Karpas-422 (cell line): ENCODE data around the gene L3MBTL4. TPM values are rescaled to one million over a fixed set of nuclear protein-coding genes. Genes with fewer than 3 reads are reported as not detected.
A peak's percentile ranks its signal among the peaks of the same experiment; 100 is the strongest.

Experiments
- DNase-seq: peaks from one replicate; pipeline ENCODE4 v3.0.0-alpha.2; 2015
- H2AFZ ChIP-seq: fragments of 200-600 bp; sonication (generic); 2 replicates; pipeline ENCODE4 v1.6.1; 2014; ENCODE audit warnings: antibody characterized with exemption, low read length, mixed read lengths
- H3K27ac ChIP-seq: fragments of 200-600 bp; sonication (generic); 2 replicates; pipeline ENCODE4 v1.5.1; 2014; ENCODE audit warnings: mild to moderate bottlenecking, low read length, moderate library complexity
- H3K27me3 ChIP-seq: fragments of 200-600 bp; sonication (generic); 2 replicates; pipeline ENCODE4 v1.6.1; 2014; ENCODE audit warnings: low read length, mixed read lengths
- H3K36me3 ChIP-seq: fragments of 200-600 bp; sonication (generic); 2 replicates; pipeline ENCODE4 v1.6.1; 2014; ENCODE audit warnings: low read length, mixed read lengths; ENCODE audit not compliant: insufficient read depth
- H3K4me1 ChIP-seq: fragments of 200-600 bp; sonication (generic); 2 replicates; pipeline ENCODE4 v1.6.1; 2014; ENCODE audit warnings: mild to moderate bottlenecking, low read length, mixed read lengths
- H3K4me2 ChIP-seq: fragments of 200-600 bp; sonication (generic); 2 replicates; pipeline ENCODE4 v1.6.1; 2014; ENCODE audit warnings: low read length, low read depth, mild to moderate bottlenecking; ENCODE audit not compliant: poor library complexity, severe bottlenecking
- H3K4me3 ChIP-seq: fragments of 200-600 bp; sonication (generic); 2 replicates; pipeline ENCODE4 v1.5.1; 2014; ENCODE audit warnings: mild to moderate bottlenecking, antibody characterized with exemption, low read length, mixed read lengths
- H3K79me2 ChIP-seq: fragments of 200-600 bp; sonication (generic); 2 replicates; pipeline ENCODE4 v1.6.1; 2014; ENCODE audit warnings: mild to moderate bottlenecking, low read length, mixed read lengths
- H3K9ac ChIP-seq: fragments of 200-600 bp; sonication (generic); 2 replicates; pipeline ENCODE4 v1.6.0; 2014; ENCODE audit warnings: low read length
- H3K9me2 ChIP-seq: fragments of 200-600 bp; sonication (generic), shearing (Covaris generic); replicated peaks from 2 replicates; pipeline ENCODE4 v1.6.0; 2014; ENCODE audit warnings: mild to moderate bottlenecking, low read length, moderate library complexity; ENCODE audit not compliant: insufficient read depth
- H3K9me3 ChIP-seq: fragments of 300-700, 200-600 bp; sonication (generic); 2 replicates; pipeline ENCODE4 v1.6.1; 2014; ENCODE audit warnings: low read length, mixed read lengths
- H4K20me1 ChIP-seq: fragments of 200-600 bp; sonication (generic); 2 replicates; pipeline ENCODE4 v1.6.1; 2014; ENCODE audit warnings: mild to moderate bottlenecking, antibody characterized with exemption, low read length, low read depth; ENCODE audit not compliant: insufficient read depth
- total RNA-seq: library from RNA; depleted of rRNA; stranded (reverse); fragments of >200 nt; shearing (Covaris generic); gene quantifications from 2 replicates; pipeline ENCODE4 v1.2.3, GENCODE V29; 2014; ENCODE audit warnings: low replicate concordance

The L3MBTL4 gene
- total RNA-seq, 1 experiment from 2014 or later, result 15.2 TPM

DNA sequence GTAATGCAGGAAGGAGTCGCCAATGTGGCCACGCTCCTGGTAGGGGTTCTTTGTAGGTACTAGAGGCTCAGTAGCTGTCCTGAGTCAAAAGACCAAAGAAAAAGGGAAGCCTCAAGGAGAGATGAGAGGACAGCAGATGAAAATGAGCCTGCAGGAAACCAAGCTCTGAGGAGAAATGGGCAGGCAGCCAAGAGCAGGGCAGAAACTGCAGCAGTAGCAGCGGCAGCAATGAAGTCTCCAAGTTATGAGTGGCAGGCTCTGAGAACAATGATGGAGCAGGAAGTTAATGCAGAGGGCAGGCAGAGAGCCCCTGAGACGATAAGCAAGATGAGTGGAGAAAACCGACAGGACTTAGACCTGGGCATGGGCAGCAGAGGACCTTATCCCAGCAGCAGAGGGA is 471.2 kb downstream of the L3MBTL4 start:
- no peaks in the 10 kb centered on the region for H3K79me2 ChIP-seq
- no peaks in the 10 kb centered on the region for H3K9me3 ChIP-seq
- no peak overlapping the region for H3K9ac ChIP-seq
- DNase-seq, result peak; percentile 48
- H4K20me1 ChIP-seq, result no peaks in the 10 kb centered on the region
- H3K9me2 ChIP-seq, result no peaks in the 10 kb centered on the region
- H3K4me3 ChIP-seq, result no peak overlapping the region
- H3K36me3 ChIP-seq, result no peaks in the 10 kb centered on the region
- H3K27ac ChIP-seq, result no peak overlapping the region
- H3K4me2 ChIP-seq, result no peak overlapping the region
- no peaks in the 10 kb centered on the region for H3K27me3 ChIP-seq
- peaks cover 37% of the 10 kb centered on the region for H3K4me1 ChIP-seq
- no peak overlapping the region for H2AFZ ChIP-seq

DNA sequence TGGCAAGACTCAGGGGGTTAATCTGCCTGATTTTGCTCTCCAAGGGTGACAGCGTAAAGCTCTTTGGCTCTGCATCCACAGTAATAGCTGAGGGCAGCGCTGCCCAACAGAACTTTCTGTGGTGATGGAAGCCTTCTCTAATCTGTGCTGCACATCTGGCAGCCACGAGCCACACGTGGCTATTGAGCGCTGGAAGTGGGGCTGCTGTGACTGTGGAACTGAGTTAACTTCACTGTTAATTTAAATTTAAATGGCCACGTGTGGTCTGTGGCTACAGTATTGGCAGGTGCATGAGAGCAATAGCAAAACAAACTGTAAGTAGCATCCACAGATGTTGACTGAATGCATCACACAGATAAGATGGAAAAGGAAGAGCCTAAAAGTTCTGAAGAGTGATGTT is 472.1 kb downstream of the L3MBTL4 start:
- DNase-seq, result no peak
- Histone ChIP-seq H2AFZ (no peak overlapping the region), H3K9ac (no peak overlapping the region), H3K4me2 (no peak overlapping the region), H3K9me3 (no peaks in the 10 kb centered on the region), H4K20me1 (no peaks in the 10 kb centered on the region), H3K36me3 (no peaks in the 10 kb centered on the region), H3K4me3 (no peak overlapping the region), H3K79me2 (no peaks in the 10 kb centered on the region), H3K4me1 (peaks cover 37% of the 10 kb centered on the region), H3K9me2 (no peaks in the 10 kb centered on the region), H3K27me3 (no peaks in the 10 kb centered on the region), H3K27ac (no peak overlapping the region)

DNA sequence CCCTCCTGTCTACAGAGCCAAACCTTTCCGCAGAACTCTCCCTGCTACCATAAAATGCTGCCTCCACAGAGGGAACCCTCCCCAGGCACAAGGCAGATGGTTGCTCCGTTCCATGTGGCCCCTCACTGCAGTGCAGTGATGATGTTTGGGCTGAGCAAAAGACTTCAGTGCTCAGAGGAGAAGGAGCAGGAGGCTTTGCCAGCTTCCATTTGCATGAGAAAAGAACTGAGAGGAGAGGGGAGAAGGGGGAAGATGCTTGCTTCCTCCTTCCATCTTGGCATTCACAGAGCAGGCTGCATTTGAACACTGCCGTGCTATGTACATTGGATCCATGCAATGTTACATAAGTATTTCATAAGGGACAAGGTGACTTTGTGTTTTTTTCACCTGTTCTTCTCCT is 472.8 kb downstream of the L3MBTL4 start:
- Histone ChIP-seq H3K9me2 (no peaks in the 10 kb centered on the region), H3K27ac (no peak overlapping the region)

DNA sequence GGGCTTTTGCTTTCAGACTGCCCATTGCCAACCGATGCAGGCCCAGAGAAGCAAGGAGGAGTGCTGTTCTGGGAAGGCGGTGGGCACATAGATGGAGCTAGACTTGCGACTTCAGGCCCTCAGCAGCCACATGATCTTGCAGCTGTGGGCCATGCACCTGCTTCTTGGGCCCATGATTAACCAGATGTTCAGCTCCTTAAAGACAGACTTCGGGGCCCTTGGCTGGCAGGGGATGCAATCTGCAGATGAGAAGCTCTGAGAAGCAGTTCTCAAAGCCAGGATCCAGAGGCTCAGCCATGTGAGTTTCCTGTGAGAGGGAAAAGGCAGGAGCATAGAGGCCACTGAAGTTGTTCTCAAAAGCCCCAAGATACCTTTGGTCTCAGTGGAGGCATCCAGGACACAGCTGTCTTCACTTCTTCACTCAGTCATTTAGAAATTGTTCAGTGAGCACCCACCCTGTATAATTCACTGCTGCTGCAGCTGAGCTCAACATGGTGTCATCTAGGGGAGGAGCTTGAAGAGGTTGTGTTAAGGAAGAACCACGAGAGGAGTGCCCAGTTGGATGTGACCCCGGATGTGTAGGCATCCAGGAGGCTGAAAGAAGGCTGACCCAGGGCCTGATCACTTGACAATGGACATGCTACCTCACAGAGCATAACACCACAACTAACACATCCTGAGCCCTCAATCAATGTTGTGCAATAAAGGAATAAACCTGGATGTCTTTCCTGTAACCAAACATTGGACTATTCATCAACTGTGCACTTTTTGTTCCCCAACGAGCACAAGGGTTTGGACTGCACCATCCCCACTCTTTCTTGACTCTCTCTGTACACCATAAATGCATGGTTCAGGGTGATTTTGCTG is 474.7 kb downstream of the L3MBTL4 start:
- Histone ChIP-seq H3K9ac (no peak overlapping the region), H3K4me2 (no peak overlapping the region), H3K4me3 (no peak overlapping the region), H2AFZ (no peak overlapping the region), H3K4me1 (peaks cover 37% of the 10 kb centered on the region), H4K20me1 (no peaks in the 10 kb centered on the region), H3K36me3 (no peaks in the 10 kb centered on the region), H3K9me2 (no peaks in the 10 kb centered on the region), H3K27me3 (no peaks in the 10 kb centered on the region), H3K79me2 (no peaks in the 10 kb centered on the region), H3K27ac (no peak overlapping the region), H3K9me3 (no peaks in the 10 kb centered on the region)
- DNase-seq, result no peak

More for the DNA sequence above, 472.8 kb downstream of the L3MBTL4 start:
- Histone ChIP-seq H3K27me3 (no peaks in the 10 kb centered on the region), H3K9me3 (no peaks in the 10 kb centered on the region), H4K20me1 (no peaks in the 10 kb centered on the region), H2AFZ (no peak overlapping the region), H3K79me2 (no peaks in the 10 kb centered on the region), H3K4me2 (no peak overlapping the region), H3K9ac (no peak overlapping the region), H3K4me3 (no peak overlapping the region), H3K36me3 (no peaks in the 10 kb centered on the region), H3K4me1 (peaks cover 37% of the 10 kb centered on the region)
- no peak for DNase-seq

DNA sequence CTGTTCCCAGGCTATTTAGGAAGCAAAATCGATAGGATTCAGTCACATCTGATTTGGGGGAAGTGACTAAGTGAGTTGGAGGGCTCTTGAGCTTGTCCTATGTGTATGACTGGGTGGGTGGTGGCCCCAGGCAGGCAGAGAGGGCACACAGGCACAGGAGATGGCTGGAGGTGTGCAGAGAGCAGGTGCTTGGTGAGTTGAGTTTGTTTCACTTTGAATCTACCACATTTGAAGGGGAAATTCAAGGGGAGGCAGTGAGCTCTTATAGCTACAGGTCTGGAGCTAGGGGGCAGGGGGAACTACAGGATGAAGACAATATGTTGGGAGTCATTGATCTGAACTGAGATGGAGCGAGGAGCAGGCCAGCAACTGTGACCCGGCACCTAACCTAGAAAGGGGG is 476.9 kb downstream of the L3MBTL4 start:
- Histone ChIP-seq H3K9me2 (no peaks in the 10 kb centered on the region), H3K27ac (no peak overlapping the region), H3K9me3 (no peaks in the 10 kb centered on the region), H4K20me1 (no peaks in the 10 kb centered on the region), H2AFZ (no peak overlapping the region), H3K4me2 (no peak overlapping the region), H3K4me1 (peaks cover 29% of the 10 kb centered on the region), H3K36me3 (no peaks in the 10 kb centered on the region), H3K9ac (no peak overlapping the region), H3K27me3 (no peaks in the 10 kb centered on the region), H3K79me2 (no peaks in the 10 kb centered on the region), H3K4me3 (no peak overlapping the region)
- DNase-seq, result no peak

DNA sequence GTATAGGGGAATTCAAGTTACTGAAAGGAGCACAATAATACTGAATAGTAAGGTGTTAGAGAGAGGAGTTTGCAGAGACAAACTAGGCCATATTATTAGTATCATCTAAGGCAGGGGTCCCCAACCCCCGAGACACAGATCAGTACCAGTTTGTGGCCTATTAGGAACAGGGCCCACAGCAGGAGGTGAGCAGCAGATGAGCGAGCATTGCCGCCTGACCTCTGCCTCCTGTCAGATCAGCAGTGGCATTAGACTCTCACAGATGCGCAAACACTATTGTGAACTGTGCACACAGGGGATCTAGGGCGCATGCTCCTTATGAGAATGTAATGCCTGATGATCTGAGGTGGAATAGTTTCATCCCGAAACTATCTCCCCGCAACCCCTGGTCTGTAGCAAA is 477.6 kb downstream of the L3MBTL4 start:
- H3K27ac ChIP-seq, result no peak overlapping the region
- H3K4me3 ChIP-seq, result no peak overlapping the region
- no peaks in the 10 kb centered on the region for H3K27me3 ChIP-seq
- H3K4me1 ChIP-seq, result peaks cover 26% of the 10 kb centered on the region
- no peak for DNase-seq
- H2AFZ ChIP-seq, result no peak overlapping the region
- H3K79me2 ChIP-seq, result no peaks in the 10 kb centered on the region
- H3K9ac ChIP-seq, result no peak overlapping the region
- no peak overlapping the region for H3K4me2 ChIP-seq
- no peaks in the 10 kb centered on the region for H3K9me2 ChIP-seq
- H4K20me1 ChIP-seq, result no peaks in the 10 kb centered on the region
- H3K9me3 ChIP-seq, result no peaks in the 10 kb centered on the region
- no peaks in the 10 kb centered on the region for H3K36me3 ChIP-seq

DNA sequence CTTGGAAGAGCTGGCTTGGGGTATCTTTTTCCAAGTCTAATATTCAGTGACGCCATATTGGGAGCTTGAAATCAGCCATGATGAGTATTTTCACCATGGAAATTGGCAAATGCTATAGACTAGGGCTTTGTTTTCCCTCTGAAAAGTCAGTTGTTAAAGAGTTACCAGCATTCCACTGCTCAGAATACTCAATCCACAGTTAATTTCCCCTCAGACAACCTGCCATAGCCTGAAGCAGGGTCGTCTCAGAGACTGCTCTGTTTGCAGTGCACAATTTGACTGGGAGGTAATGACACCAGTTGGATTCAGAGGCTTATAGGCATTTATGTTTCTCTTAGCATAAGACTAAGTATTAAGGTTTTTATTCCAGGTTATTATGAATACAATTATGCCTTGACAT is 483.9 kb downstream of the L3MBTL4 start:
- no peak overlapping the region for H3K4me3 ChIP-seq
- H2AFZ ChIP-seq, result 0 out of 2 replicates have a peak overlapping the region, but pooled peaks have one; percentile 18
- H3K36me3 ChIP-seq, result 0 out of 2 replicates have a peak, but pooled peaks cover 4% of the 10 kb centered on the region
- no peaks in the 10 kb centered on the region for H4K20me1 ChIP-seq
- H3K9ac ChIP-seq, result no peak overlapping the region
- no peak overlapping the region for H3K4me2 ChIP-seq
- no peaks in the 10 kb centered on the region for H3K9me2 ChIP-seq
- no peak overlapping the region for H3K27ac ChIP-seq
- DNase-seq, result no peak
- peaks cover 16% of the 10 kb centered on the region for H3K9me3 ChIP-seq
- no peaks in the 10 kb centered on the region for H3K27me3 ChIP-seq
- no peaks in the 10 kb centered on the region for H3K79me2 ChIP-seq
- H3K4me1 ChIP-seq, result no peaks in the 10 kb centered on the region

DNA sequence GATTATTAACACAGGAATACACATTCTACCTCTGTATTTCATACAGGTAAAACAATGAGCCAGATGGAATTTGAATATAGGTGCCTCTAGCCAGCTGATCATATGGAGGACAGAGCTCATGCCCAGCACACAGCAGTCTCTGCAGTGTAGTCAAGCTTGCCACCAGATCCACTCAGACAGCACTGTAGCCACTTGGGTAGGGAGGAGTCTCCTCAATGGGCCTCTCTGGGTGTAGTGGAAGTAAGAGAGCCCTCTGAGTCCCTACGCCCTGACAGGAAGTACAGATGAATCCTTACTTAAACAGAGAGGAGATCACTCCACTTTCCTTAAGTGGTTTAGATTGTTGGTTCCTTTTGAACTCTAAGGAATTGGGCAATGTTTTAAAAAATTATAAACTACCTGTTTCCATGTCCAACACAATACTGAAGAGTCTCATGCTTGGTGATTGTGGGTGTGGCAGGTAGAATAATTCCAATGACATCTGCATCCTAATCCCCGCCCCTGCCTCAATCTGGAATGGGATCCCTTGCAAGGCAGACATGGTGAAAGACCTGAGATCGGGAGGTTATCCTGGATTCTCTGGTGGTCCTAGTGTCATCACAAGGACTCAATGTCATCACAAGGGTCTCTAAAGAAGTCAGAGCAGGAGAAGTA is 496.4 kb downstream of the L3MBTL4 start:
- Histone ChIP-seq H3K9me3 (no peaks in the 10 kb centered on the region), H3K9ac (no peak overlapping the region), H2AFZ (no peak overlapping the region), H3K4me3 (no peak overlapping the region), H3K4me2 (no peak overlapping the region), H3K9me2 (no peaks in the 10 kb centered on the region), H3K27ac (no peak overlapping the region), H3K79me2 (no peaks in the 10 kb centered on the region), H4K20me1 (no peaks in the 10 kb centered on the region), H3K27me3 (no peaks in the 10 kb centered on the region), H3K36me3 (no peaks in the 10 kb centered on the region), H3K4me1 (no peaks in the 10 kb centered on the region)
- DNase-seq, result no peak
